IMR-90 (cell line): ENCODE measurements around the gene CMSS1.

Experiments used
- CHD1 ChIP-seq: IDR thresholded peaks from 2 replicates; pipeline ENCODE4 v1.6.1; 2012; ENCODE audit warnings: low read depth, low read length, improper control_type of control experiment
- FOS ChIP-seq: fragments of 150-350 bp; IDR thresholded peaks from 2 replicates; pipeline ENCODE4 v1.6.1; 2016; ENCODE audit warnings: low read depth, low read length
- RAD21 ChIP-seq: IDR thresholded peaks from 2 replicates; pipeline ENCODE4 v1.6.1; 2012; ENCODE audit warnings: low read length, improper control_type of control experiment
- TF ChIP-seq, protein P1 (sequence below): conservative IDR thresholded peaks from 2 replicates; pipeline ENCODE4 v1.5.1; 2012; ENCODE audit warnings: mild to moderate bottlenecking, low read depth, low read length, improper control_type of control experiment

DNA sequence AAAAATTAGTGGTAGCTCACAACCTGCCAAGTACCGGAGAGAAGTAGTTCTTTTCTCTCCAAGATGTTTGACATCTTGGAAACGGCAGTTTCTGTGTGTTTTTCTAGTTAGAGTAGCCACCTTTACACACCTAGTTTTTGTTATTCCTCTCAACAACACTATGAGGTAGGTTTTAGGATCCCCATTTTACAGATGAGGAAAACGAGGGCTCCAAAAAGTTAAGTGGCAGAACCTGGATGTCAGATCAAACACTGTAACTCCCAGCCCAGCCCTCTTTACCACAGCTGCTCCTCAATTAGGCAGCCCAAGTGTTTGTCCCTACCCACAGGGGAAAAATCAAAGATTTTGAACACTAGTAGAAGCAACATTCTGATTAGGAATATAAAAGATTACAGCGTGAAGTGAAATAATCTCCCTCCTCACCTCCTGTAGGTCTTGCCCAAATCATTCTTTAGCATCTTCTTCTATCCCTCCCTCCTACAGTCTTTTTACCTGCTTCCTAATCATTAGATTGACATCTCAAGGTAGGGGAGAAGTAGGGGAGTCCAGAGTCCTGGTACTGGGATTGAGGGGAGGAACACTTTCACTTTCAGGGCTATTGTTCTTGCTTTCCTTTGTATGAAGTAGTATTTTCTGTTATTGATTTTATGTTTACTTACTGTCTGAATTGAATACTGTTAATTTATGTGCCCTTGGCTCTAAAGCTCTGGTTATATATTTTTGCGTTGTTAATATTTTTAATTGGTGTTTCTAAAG, 142.6 kb downstream of the CMSS1 start:
- TF ChIP-seq, protein P1, sequence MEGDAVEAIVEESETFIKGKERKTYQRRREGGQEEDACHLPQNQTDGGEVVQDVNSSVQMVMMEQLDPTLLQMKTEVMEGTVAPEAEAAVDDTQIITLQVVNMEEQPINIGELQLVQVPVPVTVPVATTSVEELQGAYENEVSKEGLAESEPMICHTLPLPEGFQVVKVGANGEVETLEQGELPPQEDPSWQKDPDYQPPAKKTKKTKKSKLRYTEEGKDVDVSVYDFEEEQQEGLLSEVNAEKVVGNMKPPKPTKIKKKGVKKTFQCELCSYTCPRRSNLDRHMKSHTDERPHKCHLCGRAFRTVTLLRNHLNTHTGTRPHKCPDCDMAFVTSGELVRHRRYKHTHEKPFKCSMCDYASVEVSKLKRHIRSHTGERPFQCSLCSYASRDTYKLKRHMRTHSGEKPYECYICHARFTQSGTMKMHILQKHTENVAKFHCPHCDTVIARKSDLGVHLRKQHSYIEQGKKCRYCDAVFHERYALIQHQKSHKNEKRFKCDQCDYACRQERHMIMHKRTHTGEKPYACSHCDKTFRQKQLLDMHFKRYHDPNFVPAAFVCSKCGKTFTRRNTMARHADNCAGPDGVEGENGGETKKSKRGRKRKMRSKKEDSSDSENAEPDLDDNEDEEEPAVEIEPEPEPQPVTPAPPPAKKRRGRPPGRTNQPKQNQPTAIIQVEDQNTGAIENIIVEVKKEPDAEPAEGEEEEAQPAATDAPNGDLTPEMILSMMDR: no peak
- TF ChIP-seq RAD21 (no peak), CHD1 (no peak), FOS (no peak)
